Fibroblast of pulmonary artery (primary cell): ENCODE data around the gene LYRM4.
A peak's percentile ranks its signal among the peaks of the same experiment; 100 is the strongest.

Source experiments
- DNase-seq: peaks from one replicate; pipeline ENCODE4 v3.0.0-alpha.2; 2010; ENCODE audit warnings: low read depth
- H3K4me3 ChIP-seq: replicated peaks from 2 replicates; pipeline ENCODE4 v1.5.1; 2011; ENCODE audit warnings: low read depth, mild to moderate bottlenecking, control low read depth, low read length, moderate library complexity
- TF ChIP-seq, protein P1 (sequence below): IDR thresholded peaks from 2 replicates; pipeline ENCODE4 v1.5.1; 2011; ENCODE audit warnings: mild to moderate bottlenecking, control low read depth, low read length, inconsistent platforms; ENCODE audit errors: missing control alignments

Gene LYRM4

DNA sequence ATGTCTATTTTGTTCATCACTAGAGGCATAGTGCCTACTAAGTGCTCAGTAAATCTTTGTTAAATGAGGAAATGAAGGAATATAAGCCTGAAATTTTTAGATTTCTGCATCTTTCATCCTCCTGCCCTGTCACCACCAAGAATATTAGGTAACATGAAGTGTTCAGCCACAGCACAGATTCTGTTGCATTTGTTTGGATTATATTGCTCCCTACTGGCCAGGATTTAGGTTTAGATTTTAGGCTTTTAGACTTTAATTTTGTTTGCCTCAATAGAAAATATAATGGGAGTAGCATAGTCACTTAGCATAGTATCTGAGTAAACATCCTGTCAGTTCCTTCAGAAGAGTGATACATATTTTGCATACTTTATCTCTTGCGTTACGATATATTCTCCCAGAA is 14.7 kb upstream of the LYRM4 start:
- DNase-seq, result peak; percentile 20
- no peak overlapping the region for H3K4me3 ChIP-seq
- TF ChIP-seq, protein P1, sequence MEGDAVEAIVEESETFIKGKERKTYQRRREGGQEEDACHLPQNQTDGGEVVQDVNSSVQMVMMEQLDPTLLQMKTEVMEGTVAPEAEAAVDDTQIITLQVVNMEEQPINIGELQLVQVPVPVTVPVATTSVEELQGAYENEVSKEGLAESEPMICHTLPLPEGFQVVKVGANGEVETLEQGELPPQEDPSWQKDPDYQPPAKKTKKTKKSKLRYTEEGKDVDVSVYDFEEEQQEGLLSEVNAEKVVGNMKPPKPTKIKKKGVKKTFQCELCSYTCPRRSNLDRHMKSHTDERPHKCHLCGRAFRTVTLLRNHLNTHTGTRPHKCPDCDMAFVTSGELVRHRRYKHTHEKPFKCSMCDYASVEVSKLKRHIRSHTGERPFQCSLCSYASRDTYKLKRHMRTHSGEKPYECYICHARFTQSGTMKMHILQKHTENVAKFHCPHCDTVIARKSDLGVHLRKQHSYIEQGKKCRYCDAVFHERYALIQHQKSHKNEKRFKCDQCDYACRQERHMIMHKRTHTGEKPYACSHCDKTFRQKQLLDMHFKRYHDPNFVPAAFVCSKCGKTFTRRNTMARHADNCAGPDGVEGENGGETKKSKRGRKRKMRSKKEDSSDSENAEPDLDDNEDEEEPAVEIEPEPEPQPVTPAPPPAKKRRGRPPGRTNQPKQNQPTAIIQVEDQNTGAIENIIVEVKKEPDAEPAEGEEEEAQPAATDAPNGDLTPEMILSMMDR, result no peak

DNA sequence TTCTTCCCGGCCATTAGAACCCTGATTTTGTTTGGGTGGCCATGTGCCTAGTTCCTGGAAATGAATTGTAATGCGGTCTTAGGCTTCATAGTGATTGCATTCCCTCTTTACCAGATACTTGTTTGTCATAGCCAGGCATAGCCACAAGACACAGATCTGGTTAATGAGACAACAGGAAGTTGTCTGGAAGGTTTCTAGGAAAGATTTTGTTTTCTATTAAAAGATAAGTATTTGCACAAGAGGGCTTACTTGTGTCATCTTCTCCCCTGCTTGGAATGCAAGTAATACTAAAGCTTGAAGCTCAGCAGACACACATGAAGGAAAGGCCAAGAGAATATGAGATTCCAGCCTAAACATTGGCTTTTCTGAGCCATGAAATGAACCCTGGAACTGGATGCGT is 13.5 kb upstream of the LYRM4 start:
- H3K4me3 ChIP-seq, result no peak overlapping the region
- no peak for DNase-seq
- TF ChIP-seq, protein P1, result no peak

DNA sequence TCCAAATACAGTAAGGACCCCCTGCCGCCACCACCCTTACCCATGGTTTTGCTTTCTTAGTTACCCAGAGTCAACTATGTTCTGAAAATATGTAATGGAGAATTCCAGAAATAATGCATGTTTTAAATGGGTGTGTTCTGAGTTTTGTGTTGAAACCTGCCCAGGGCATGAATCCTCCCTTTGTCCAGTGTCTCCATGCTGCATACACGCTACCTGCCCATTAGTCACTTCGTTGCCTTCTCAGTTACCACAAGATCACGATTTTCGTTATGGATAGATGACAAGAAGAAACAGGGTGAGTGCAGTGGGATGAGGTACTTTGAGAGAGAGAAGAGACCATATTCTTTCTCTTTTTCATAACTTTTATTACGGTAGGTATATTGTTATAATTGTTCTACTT is 11.2 kb upstream of the LYRM4 start:
- TF ChIP-seq, protein P1, result no peak
- H3K4me3 ChIP-seq, result no peak overlapping the region
- DNase-seq, result no peak

DNA sequence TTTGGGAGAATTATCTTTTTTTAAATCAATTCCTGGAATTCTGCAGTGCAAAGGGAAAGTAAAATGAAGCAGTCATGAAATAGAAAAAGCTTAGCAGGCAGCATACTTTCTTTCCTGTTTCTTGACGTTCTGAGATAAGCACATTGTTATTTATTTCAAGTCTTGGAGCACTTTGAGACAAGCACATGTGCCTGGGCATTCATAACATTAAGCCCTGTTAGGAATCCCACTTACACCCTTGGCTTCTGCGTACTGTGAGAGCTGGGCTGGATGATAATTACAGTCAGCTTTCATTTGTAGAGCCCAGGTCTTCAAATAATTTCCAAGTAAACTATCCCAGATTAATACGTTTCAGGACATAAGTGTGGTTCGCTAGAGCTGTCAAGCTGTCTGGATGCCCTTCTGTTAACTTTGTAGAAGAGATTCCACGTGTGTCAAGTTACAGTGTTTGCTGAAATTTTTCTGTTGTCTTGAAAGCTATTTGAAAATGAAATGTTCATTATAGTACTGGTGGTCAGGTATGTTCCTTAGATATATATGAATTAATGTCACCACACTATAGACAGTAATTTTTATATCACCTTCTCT is 9.4 kb upstream of the LYRM4 start:
- peak; percentile 17 for DNase-seq
- H3K4me3 ChIP-seq, result no peak overlapping the region
- TF ChIP-seq, protein P1, result no peak

DNA sequence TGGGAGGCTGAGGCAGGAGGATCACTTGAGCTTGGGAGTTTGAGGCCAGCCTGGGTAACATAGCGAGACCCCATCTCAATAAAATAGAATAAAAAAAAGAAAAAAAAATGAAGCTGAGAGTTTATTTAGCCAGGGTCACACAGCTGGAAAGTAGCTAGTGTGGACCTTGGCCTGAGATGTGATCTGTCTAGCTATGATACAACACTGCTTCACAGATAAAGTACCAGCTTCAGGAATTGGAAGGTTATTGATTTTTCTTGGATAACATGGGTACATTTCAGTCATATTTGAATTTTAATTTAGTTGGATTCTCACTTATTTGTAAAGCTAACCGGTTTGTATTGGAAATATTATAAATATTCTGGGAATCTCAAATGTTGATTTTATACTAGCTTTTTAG is 5.7 kb upstream of the LYRM4 start:
- no peak overlapping the region for H3K4me3 ChIP-seq
- TF ChIP-seq, protein P1, result no peak

DNA sequence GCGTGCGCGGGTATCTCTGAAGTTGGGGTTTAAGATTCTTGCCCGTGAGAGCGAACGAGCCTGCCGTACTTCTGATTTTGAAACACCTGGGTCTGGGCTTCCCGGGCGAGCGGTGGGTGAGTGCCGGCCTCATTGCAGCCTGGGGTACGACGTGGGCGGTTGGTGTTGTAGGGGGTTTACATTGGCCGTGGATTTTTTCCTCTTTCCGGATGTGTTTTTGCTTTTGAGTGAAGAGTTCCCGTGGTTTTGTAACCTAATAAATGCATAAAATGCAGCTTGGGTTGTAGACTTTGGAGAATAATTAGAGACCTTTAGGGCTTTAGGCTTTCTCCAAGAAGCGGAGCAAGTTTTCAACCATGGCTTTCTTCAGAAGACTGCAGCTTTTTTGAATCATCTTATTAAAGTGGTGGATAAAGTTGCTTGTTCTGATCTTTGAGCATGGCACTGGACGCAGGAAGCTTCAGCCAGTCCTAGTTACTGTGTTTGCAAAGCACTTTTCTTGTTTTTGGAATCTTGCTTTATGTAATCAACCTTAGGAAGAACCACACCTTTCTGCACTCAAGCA is 877 bp upstream of the LYRM4 start:
- peak overlapping the region; percentile 81 for H3K4me3 ChIP-seq
- DNase-seq, result peak; percentile 5
- TF ChIP-seq, protein P1, result no peak

More for the DNA sequence above, 5.7 kb upstream of the LYRM4 start:
- no peak for DNase-seq

DNA sequence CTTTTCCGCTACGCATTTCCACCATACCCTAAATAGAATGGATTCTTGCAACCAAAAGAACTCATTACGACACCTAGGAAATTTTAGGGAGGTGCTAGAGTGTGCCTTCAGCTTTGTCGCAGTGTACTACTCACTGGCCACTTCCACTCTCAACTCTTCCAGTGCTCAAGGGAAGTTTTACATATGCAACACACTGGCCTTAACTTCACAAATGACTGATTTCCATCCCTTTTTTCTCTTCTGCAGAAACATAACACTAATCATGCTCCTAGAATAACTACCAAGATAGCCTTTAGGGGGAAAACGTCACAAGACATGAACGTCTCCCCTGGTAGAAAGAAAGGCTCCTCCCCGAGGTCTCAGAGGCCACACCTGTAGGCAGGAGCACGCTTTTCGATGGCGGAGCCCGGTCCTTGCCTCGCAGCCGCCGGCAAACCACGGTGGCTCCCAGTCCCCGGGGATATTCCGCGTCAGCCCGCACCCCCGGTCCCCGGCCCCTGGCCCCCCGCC is 584 bp downstream of the LYRM4 start:
- peak; percentile 68 for DNase-seq
- TF ChIP-seq, protein P1, result no peak
- H3K4me3 ChIP-seq, result peak overlapping the region; percentile 81
